Measurements from ENCODE around the gene MT1E.
A peak's percentile ranks its signal among the peaks of the same experiment; 100 is the strongest.
"Not testable (repeated sequence)": the region's sequence is repeated elsewhere in the genome, so short reads cannot be mapped to it uniquely, and the experiment has no call there.

Gene MT1E

DNA sequence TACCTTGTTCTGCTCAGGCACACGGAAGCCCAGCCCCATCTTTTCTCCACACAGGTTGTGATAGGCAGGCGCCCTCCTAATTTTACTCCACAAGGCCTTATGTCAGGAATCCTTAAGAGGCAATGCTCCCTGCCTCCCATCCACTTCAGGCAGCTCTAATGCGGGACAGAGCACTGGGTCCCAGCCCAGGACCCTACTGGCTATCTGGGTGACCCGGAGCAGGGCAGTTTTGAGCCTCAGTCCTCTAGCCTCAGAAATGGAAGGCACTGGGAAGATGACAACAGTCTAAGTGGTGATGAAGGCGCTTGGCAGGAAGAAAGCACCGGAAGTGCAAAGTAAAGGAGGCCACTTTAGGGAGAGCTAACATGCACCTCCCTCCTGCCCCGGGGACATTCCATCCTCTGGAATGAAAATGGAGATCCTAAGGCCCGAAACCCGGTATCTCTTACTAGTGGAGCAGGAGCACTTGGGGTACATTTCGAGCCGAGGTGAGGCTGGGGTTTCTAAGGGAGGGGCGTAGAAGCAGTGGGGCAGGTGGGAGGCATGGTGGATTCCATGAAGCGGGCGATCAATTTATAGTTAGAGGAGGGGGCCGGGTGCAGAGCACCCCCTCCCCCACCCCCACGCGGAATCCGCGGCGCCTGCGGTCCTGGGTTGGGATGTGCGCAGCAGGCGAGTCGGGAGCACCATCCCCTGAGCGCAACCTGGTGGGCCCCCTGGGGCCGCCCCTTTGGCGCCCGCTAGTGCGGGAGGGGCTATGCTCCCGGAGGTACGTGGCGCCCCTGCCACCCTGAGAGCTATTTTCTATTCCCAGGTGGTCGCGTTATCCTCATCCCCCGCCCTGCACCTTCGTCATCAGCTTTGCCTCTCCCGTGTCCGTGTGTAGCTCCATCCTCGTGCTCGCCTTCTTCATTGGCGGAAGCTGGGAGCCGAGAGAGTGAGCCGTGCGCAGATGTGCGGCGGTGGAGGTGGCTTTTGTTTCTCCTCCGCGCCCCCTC is 37.1 kb downstream of the MT1E start:
- Mint-ChIP-seq H3K27me3 (peaks cover 32% of the 10 kb centered on the region), H3K36me3 (ENCODE audit: low read depth) (no peaks in the 10 kb centered on the region), H3K4me3 (peak overlapping the region; percentile 82), H3K27ac (peak overlapping the region; percentile 90), H3K9me3 (no peaks in the 10 kb centered on the region), H3K4me1 (ENCODE audit: low read depth) (peaks cover 29% of the 10 kb centered on the region)

DNA sequence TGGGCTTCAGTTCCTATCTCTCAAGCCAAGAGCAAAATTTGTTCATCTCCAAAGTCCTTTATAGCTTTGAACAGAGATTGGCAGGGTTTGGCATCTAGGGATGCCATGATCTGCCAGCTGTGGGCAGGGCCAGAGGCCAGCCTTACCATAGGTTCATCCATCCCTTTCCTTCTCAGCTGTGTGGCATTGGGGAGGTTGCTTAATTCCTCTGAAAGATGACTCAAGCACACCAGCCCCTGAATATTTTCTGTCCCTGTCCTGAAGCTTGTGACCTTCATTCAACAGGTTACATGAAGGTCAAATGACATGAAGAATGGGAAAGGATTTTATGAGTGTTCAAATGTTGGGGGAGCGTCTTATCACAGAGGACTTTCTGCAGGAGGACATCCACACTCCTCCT is 38.9 kb downstream of the MT1E start:
- Mint-ChIP-seq H3K4me3 (no peak overlapping the region), H3K36me3 (ENCODE audit: low read depth) (no peaks in the 10 kb centered on the region), H3K27ac (peak overlapping the region; percentile 9), H3K4me1 (ENCODE audit: low read depth) (peaks cover 25% of the 10 kb centered on the region), H3K9me3 (no peaks in the 10 kb centered on the region), H3K27me3 (peaks cover 48% of the 10 kb centered on the region)

DNA sequence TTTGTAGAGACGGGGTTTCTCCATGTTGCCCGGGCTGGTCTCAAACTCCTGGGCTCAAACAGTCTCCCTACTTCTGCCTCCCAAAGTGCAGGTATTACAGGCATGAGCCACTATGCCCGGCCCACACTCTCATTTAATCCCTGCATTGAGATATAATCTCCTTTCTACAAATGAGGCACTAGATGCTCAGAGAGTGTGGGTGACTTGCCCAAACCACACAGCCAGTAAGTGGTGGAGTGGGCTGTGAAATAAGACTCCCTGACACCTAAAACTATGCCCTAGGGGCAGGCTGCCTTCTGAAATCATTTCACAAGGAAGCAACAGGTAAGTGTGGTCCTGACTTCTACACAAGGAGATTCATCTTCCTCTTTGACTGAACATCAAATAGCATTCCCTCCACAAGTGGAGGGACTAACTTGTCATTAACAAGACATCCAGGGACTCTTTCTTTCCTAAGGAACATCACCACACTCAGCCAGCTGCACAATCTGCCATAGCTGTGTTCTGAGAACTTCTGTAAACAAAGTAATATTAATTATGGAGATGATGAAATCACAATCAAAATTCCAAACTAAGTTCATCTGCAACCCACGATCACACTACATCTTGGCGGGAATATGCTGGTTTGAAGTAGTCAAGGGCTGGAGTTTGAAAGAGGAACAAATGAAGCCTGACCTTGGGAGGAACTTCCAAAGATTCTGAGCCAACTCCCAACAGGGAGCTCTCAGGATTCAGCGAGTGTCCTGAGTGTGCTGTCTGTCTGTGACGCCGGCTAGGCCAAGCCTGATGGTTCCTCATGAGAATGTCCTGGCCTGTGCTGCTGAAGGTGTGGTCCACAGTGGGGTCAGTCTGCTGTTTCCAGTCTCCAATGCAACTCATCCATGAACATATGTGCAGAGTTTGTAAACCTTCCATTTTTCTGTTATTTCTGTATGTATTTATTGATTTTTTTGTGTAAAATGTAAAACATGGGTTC is 40.0 kb downstream of the MT1E start:
- H3K27me3 Mint-ChIP-seq = peaks cover 55% of the 10 kb centered on the region
- H3K4me1 Mint-ChIP-seq (ENCODE audit: low read depth) = peaks cover 29% of the 10 kb centered on the region
- not testable (repeated sequence) for H3K9me3 Mint-ChIP-seq; H3K4me3 Mint-ChIP-seq; H3K27ac Mint-ChIP-seq; H3K36me3 Mint-ChIP-seq (ENCODE audit: low read depth)

DNA sequence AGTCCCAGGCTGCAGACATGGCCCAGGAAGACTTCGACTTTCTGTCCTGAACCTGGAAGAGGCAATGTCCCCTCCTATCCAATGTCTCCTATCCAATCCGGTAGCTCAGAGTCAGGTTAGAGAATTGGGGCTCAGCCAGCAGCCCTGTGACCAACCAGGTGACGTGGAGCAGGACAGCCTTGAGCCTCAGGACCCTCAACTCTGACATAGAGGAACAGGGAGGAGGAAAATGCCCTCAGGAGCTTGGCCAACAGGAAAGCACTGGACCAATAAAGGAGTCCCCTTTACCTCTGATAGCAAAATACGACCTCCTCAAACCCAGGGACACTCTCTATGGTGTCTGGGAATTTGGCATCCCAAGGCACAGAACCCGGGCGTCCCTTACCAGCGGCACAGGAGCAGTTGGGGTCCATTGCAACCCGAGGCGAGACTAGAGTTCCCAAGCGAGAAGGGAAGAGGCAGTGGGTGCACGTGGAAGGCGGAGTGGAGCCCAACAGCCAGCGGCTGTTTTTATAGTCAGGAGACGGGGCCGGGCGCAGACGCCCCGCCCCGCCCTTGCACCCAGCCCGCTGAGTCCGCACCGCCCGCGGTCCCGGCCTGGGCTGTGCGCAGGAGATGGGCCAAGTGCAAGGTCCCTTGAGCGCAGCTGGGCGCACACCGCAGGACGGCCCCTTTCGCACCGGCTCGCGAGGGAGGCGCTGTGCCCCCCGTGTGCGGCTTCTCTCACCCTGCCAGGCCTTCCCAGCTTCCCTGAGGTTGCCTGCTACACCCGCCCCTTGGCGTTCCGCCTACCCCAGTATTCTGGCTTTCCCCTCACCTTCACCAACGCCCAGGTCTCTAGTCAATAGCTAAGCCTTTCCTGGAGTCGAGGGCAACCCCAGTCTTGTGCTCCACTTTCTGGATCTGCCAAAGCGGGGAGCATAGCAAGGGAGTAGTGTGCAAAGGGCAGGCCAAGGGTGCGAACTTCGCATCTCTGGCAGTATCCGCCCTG is 42.3 kb downstream of the MT1E start, which contains the start of gene MT1G:
Gene MT1G, minus strand, starts transcription at position 485 of the 991 bp plus-strand sequence. Its CDS starts 72 bp downstream, at position 413.
- Mint-ChIP-seq H3K27me3 (peaks cover 70% of the 10 kb centered on the region), H3K4me3 (peak within 1 kb of the TSS; percentile 51), H3K27ac (no peak within 1 kb of the TSS), H3K36me3 (ENCODE audit: low read depth) (no peaks in the 10 kb centered on the region), H3K9me3 (no peaks in the 10 kb centered on the region), H3K4me1 (ENCODE audit: low read depth) (peaks cover 21% of the 10 kb centered on the region)

DNA sequence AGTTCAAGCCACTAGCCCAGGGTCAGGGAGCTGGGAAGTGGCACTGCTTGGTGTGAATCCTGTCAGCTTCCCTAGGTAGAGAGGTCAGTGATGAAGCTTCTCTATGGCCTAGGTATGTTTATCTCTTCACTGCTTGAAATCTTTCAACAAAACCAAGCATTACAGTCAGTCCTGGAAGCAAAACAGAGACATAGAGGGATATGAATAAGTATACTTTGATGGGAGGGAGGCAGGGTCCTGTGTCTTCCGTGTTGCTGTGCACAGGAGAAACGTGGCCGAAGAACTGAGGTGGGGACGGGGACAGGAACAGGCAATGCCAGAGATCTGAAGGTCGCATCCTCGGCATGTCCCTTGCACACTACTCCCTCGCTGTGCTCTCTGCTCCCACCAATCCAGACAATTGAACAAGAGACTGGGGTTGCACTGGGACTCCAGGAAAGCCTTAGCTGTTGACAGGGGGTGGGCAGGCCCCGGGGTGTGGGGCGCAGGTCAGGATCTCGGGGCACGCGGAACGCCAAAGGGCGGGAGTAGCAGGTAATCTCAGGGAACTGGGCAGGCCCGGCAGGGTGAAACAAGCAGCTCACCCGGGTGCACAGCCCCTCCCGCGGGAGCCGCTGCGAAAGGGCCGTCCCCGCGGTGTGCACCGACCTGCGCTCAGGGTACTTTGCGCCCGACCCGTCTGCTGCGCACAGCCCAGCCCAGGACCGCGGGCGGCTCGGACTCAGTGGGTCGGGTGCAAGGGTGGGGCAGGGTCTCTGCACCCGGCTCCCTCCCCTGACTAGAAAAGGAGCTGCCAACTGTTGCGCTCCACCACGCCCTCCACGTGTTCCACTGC is 43.6 kb downstream of the MT1E start, which contains the start of gene MT1H:
Gene MT1H, plus strand, starts transcription at position 810 of the 835 bp plus-strand sequence. CDS start 71 bp downstream, outside the sequence.
- no peaks in the 10 kb centered on the region for H3K36me3 Mint-ChIP-seq (ENCODE audit: low read depth)
- H3K4me1 Mint-ChIP-seq (ENCODE audit: low read depth) = peaks cover 17% of the 10 kb centered on the region
- H3K9me3 Mint-ChIP-seq = no peaks in the 10 kb centered on the region
- no peak within 1 kb of the TSS for H3K4me3 Mint-ChIP-seq
- peaks cover 72% of the 10 kb centered on the region for H3K27me3 Mint-ChIP-seq
- H3K27ac Mint-ChIP-seq = no peak within 1 kb of the TSS

DNA sequence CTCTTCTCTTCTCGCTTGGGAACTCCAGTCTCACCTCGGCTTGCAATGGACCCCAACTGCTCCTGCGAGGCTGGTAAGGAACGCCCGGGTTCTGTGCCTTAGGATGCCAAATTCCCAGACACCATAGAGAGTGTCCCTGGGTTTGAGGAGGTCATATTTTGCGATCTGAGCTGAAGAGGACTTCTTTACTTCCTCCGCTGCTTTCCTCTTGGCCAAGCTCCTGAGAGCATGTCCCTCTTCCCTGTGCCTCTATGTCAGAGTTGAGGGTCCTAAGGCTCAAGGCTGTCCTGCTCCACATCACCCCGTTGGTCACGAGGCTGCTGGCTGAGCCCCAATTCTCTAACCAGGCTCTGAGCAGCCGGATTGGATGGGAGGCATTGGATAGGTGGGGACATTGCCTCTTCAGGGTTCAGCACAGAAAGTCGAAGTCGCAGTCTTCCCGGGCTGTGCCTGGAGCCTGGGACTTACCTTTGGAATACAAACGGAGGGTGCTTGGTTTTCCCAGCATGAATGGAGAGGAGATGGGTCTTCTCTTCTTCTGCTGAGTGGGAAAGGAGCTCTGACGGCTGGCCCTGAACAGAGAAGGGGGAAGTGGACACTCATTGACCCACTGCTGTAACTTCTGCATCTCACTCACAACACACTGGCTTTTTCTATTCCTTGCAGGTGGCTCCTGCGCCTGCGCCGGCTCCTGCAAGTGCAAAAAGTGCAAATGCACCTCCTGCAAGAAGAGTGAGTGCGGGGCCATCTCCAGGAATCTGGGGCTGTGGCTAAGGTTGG is 44.4 kb downstream of the MT1E start:
- H3K36me3 Mint-ChIP-seq (ENCODE audit: low read depth) = no peaks in the 10 kb centered on the region
- peaks cover 73% of the 10 kb centered on the region for H3K27me3 Mint-ChIP-seq
- no peak overlapping the region for H3K4me3 Mint-ChIP-seq
- no peak overlapping the region for H3K27ac Mint-ChIP-seq
- H3K4me1 Mint-ChIP-seq (ENCODE audit: low read depth) = peaks cover 15% of the 10 kb centered on the region
- no peaks in the 10 kb centered on the region for H3K9me3 Mint-ChIP-seq

DNA sequence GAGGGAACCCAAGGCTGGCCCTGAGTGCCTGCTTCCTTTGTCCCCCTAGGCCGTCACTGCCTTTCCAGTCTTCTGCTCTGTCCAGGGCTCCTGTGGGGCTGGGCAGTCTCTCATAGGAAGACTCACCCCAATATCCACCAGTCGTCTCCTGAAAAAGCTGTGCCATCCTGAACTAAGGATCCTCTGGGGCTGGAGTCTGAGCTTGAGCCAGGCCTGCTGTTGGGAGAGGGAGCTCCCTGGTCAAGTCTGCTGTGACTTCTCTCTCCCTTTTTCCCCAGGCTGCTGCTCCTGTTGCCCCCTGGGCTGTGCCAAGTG is 45.0 kb downstream of the MT1E start:
- H3K36me3 Mint-ChIP-seq (ENCODE audit: low read depth) = no peaks in the 10 kb centered on the region
- H3K4me3 Mint-ChIP-seq = no peak overlapping the region
- no peaks in the 10 kb centered on the region for H3K9me3 Mint-ChIP-seq
- peaks cover 75% of the 10 kb centered on the region for H3K27me3 Mint-ChIP-seq
- H3K27ac Mint-ChIP-seq = no peak overlapping the region
- H3K4me1 Mint-ChIP-seq (ENCODE audit: low read depth) = peaks cover 20% of the 10 kb centered on the region

DNA sequence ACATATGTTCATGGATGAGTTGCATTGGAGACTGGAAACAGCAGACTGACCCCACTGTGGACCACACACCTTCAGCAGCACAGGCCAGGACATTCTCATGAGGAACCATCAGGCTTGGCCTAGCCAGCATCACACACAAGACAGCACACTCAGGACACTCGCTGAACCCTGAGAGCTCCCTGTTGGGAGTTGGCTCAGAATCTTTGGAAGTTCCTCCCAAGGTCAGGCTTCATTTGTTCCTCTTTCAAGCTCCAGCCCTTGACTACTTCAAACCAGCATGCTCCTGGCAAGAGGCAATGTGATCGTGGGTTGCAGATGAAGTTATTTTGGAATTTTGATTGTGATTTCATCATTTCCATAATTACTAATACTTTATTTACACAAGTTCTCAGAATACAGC is 46.1 kb downstream of the MT1E start:
- Mint-ChIP-seq H3K4me1 (ENCODE audit: low read depth) (peaks cover 29% of the 10 kb centered on the region), H3K27me3 (peaks cover 65% of the 10 kb centered on the region)
- H3K36me3 Mint-ChIP-seq (ENCODE audit: low read depth); H3K9me3 Mint-ChIP-seq; H3K4me3 Mint-ChIP-seq; H3K27ac Mint-ChIP-seq: not testable (repeated sequence)

DNA sequence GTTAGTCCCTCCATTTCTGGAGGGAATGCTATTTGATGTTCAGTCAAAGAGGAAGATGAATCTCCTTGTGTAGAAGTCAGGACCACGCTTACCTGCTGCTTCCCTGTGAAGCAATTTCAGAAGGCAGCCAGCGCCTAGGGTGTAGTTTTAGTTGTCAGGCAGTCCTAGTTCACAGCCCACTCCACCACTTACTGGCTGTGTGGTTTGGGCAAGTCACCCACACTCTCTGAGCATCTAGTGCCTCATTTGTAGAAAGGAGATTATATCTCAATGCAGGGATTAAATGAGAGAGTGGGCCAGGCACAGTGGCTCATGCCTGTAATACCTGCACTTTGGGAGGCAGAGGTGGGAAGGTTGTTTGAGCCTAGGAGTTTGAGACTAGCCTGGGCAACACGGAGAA is 46.6 kb downstream of the MT1E start:
- H3K9me3 Mint-ChIP-seq = not testable (repeated sequence)

DNA sequence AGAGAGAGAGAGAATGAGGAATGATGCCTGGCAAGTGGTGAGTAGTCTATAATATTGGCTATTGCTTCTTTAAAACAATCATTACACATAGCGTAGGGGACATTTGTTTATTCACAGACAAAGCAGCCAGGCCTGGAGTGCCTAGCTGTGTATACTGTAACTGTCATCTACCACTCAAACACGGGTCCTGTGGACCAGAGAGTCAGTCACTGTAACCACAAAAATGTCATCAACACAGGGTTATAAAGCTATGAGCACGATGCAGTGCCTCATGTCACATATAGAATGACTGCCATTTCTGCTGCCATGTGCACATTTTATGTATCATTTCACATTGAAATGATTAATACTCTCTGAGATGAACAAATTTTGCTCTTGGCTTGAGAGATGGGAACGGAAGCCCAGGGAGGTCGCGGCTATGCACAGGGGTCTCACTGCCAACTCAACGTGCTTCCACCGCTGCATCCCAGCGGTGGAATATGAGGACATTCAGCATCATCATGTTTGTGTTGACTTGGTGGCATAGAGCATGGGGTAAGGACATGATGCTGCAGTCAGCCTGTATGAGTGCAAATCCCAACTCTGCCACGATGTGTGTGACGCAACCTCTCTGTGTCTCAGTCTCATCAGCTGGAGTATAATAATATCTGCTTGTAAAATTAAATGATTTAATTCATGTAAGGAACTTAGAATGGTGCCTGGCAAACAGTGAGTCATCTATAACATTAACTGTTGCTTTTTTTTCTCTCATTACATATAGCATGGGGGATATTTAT is 47.4 kb downstream of the MT1E start:
- Mint-ChIP-seq H3K27ac (no peak overlapping the region), H3K4me3 (no peak overlapping the region), H3K27me3 (peaks cover 54% of the 10 kb centered on the region), H3K4me1 (ENCODE audit: low read depth) (peaks cover 22% of the 10 kb centered on the region), H3K9me3 (no peaks in the 10 kb centered on the region), H3K36me3 (ENCODE audit: low read depth) (no peaks in the 10 kb centered on the region)

More for the DNA sequence above, 46.6 kb downstream of the MT1E start:
- not testable (repeated sequence) for H3K4me3 Mint-ChIP-seq; H3K36me3 Mint-ChIP-seq (ENCODE audit: low read depth); H3K27ac Mint-ChIP-seq
- Mint-ChIP-seq H3K27me3 (peaks cover 61% of the 10 kb centered on the region), H3K4me1 (ENCODE audit: low read depth) (peaks cover 29% of the 10 kb centered on the region)

DNA sequence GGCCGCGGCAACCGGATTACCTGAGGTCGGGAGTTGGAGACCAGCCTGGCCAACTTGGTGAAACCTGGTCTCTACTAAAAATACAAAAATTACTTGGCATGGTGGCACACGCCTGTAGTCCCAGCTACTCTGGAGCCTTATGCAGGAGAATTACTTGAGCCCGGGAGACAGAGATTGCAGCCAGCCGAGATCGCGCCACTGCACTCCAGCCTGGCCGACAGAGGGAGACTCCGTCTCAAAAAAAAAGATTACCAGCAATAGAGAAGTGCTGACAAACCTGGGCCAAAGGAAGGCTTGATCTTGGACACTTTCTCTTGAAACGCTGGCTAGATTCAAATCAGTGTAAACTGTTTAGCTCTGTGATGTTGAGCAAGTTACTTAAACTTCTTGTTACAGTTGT is 48.3 kb downstream of the MT1E start:
- Mint-ChIP-seq H3K27me3 (peaks cover 45% of the 10 kb centered on the region), H3K9me3 (no peaks in the 10 kb centered on the region), H3K4me1 (ENCODE audit: low read depth) (peaks cover 18% of the 10 kb centered on the region), H3K27ac (no peak overlapping the region), H3K4me3 (no peak overlapping the region), H3K36me3 (ENCODE audit: low read depth) (no peaks in the 10 kb centered on the region)

DNA sequence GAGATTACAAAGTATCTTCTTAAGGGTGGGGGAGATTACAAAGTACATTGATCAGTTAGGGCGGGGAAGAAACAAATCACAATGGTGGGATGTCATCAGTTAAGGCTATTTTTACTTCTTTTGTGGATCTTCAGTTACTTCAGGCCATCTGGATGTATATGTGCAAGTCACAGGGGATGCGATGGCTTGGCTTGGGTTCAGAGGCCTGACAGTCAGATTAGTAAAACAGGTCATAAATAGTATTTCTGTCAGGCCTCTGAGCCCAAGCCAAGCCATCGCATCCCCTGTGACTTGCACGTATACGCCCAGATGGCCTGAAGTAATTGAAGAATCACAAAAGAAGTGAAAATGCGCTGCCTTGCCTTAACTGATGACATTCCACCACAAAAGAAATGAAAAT is 49.0 kb downstream of the MT1E start:
- H3K27ac Mint-ChIP-seq; H3K36me3 Mint-ChIP-seq (ENCODE audit: low read depth); H3K4me3 Mint-ChIP-seq; H3K9me3 Mint-ChIP-seq: not testable (repeated sequence)
- peaks cover 40% of the 10 kb centered on the region for H3K27me3 Mint-ChIP-seq
- peaks cover 18% of the 10 kb centered on the region for H3K4me1 Mint-ChIP-seq (ENCODE audit: low read depth)

Data from stimulated activated naive CD8-positive, alpha-beta T cell treated with anti-CD3 and anti-CD28 coated beads, Interleukin-15, Interleukin-2, amounts not matched to agents 100 ng/mL and 50 ng/mL, for 24 hours (primary cell).